CD4-positive, alpha-beta memory T cell (primary cell): ENCODE measurements around the gene HECTD3. TPM values are rescaled to one million over a fixed set of nuclear protein-coding genes. Genes with fewer than 3 reads are reported as not detected.

ENCODE experiments used
- CTCF ChIA-PET: fragments of 350-600 bp; sonication (Branson Sonifier 250); formaldehyde crosslinking; loops from one replicate; lab custom pipeline; 2021; ENCODE audit warnings: inconsistent platforms; ENCODE audit not compliant: partially characterized antibody; lab: Charles Lee
- POLR2A ChIA-PET: fragments of 350-600 bp; sonication (Branson Sonifier 250); formaldehyde crosslinking; loops from one replicate; lab custom pipeline; 2021; ENCODE audit not compliant: partially characterized antibody; lab: Charles Lee
- DNase-seq, 5 donors: peaks; one replicate each; pipeline versions ENCODE4 v3.0.0 to v3.0.0-alpha.2; 2020 to 2022; ENCODE audit warnings: mixed read lengths in 1 of 5
- H3K27ac ChIP-seq: one replicate; pipeline ENCODE4 v1.7.0; 2013; ENCODE audit warnings: low read depth, low read length
- H3K27me3 ChIP-seq: 2 replicates; pipeline ENCODE4 v1.7.0; 2013; ENCODE audit warnings: mild to moderate bottlenecking, low read length, moderate library complexity; ENCODE audit not compliant: insufficient read depth
- H3K36me3 ChIP-seq: 2 replicates; pipeline ENCODE4 v1.7.0; 2013; ENCODE audit warnings: mild to moderate bottlenecking, low read length, moderate library complexity; ENCODE audit not compliant: insufficient read depth
- H3K4me1 ChIP-seq: 2 replicates; pipeline ENCODE4 v1.7.0; 2013; ENCODE audit warnings: mild to moderate bottlenecking, low read length, moderate library complexity; ENCODE audit not compliant: insufficient read depth
- H3K4me3 ChIP-seq, 2 donors: one replicate each; pipeline ENCODE4 v1.7.0; 2013; ENCODE audit warnings: low read length in 2 of 2, mild to moderate bottlenecking in 1 of 2
- H3K9me3 ChIP-seq, 2 donors: one replicate each; pipeline ENCODE4 v1.7.0; 2013; ENCODE audit warnings: low read length in 2 of 2, control low read depth in 1 of 2; ENCODE audit not compliant: control insufficient read depth in 1 of 2
- H3K27ac Mint-ChIP-seq, 7 donors: one replicate each; pipeline ENCODE4 v1.8.0; 2020 to 2021; ENCODE audit warnings: mixed read lengths in 7 of 7, mild to moderate bottlenecking in 6 of 7, inconsistent platforms in 3 of 7, moderate library complexity in 3 of 7
- H3K27me3 Mint-ChIP-seq, 2 donors: one replicate each; pipeline ENCODE4 v1.8.0; 2020 to 2021; ENCODE audit warnings: mixed read lengths in 2 of 2
- H3K36me3 Mint-ChIP-seq, 2 donors: one replicate each; pipeline ENCODE4 v1.8.0; 2020 to 2021; ENCODE audit warnings: mixed read lengths in 2 of 2, inconsistent platforms in 1 of 2, mild to moderate bottlenecking in 1 of 2
- H3K4me1 Mint-ChIP-seq, 4 donors: one replicate each; pipeline ENCODE4 v1.8.0; 2020 to 2021; ENCODE audit warnings: mixed read lengths in 4 of 4, mild to moderate bottlenecking in 1 of 4
- H3K4me3 Mint-ChIP-seq, 8 donors: one replicate each; pipeline ENCODE4 v1.8.0; 2020 to 2021; ENCODE audit warnings: mixed read lengths in 8 of 8, mild to moderate bottlenecking in 7 of 8, moderate library complexity in 6 of 8, inconsistent platforms in 3 of 8
- H3K9me3 Mint-ChIP-seq, 8 donors: one replicate each; pipeline ENCODE4 v1.8.0; 2020 to 2021; ENCODE audit warnings: mixed read lengths in 8 of 8, mild to moderate bottlenecking in 5 of 8, inconsistent platforms in 3 of 8, moderate library complexity in 1 of 8
- intact Hi-C: fragments of 100-400 bp; cut with micrococcal nuclease; formaldehyde crosslinking; loops from one replicate; pipeline ENCODE4 v1.15.1; 2023
- polyA plus RNA-seq, 2 donors: library from polyadenylated mRNA; unstranded; fragments of 300-500 nt; fragmentation: Illumina TruSeq; gene quantifications; one replicate each; pipeline ENCODE4 v1.2.3, GENCODE V29; 2021
- total RNA-seq, 2 experiments: library from RNA; stranded (reverse); gene quantifications; one replicate each; pipeline ENCODE4 v1.2.3, GENCODE V29; 2021

HECTD3 gene
- total and polyA plus RNA-seq, 4 experiments from 2014 or later = 15.6 to 61.3 (median 44.0) TPM

DNA sequence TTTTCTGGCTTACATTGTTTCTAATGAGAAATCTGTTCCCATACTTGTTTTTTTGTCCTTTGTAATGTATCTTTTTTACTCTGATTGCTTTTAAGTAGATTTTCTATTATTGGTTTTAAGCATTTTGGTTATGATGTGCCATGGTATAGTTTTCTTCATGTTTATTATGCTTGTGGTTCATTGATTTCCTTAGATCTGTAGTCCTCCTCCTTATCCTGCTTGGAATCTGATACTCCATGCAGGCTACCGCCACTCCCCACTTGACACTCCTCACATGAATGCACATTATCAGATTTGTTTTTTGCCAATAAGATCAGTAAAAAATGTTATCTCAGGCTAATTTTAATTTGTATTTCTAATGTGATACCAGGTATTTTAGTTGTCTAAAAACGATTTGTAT is 21.7 kb upstream of the HECTD3 start:
- Histone ChIP-seq H3K4me3 (no peak overlapping the region), H3K36me3 (no peaks in the 10 kb centered on the region), H3K27me3 (no peaks in the 10 kb centered on the region), H3K9me3 (no peaks in the 10 kb centered on the region), H3K4me1 (no peaks in the 10 kb centered on the region), H3K27ac (no peak overlapping the region)
- CTCF ChIA-PET = interaction anchor here (0.9 to 1.2 kb wide), 2 partner anchors 24 to 266 kb away, joined by 3 read pairs; no protein-coding TSS in a partner anchor
- POLR2A ChIA-PET = no interaction called here
- H3K4me3 Mint-ChIP-seq = no peak overlapping the region
- peaks cover 14 to 15% of the 10 kb centered on the region in 2 donors for H3K36me3 Mint-ChIP-seq
- H3K27me3 Mint-ChIP-seq = no peaks in the 10 kb centered on the region
- intact Hi-C loops = no loop called here
- DNase-seq = no peak
- no peaks in the 10 kb centered on the region for H3K4me1 Mint-ChIP-seq
- no peaks in the 10 kb centered on the region for H3K9me3 Mint-ChIP-seq
- peak overlapping the region in 1 of 7 donors; percentile 60 for H3K27ac Mint-ChIP-seq

DNA sequence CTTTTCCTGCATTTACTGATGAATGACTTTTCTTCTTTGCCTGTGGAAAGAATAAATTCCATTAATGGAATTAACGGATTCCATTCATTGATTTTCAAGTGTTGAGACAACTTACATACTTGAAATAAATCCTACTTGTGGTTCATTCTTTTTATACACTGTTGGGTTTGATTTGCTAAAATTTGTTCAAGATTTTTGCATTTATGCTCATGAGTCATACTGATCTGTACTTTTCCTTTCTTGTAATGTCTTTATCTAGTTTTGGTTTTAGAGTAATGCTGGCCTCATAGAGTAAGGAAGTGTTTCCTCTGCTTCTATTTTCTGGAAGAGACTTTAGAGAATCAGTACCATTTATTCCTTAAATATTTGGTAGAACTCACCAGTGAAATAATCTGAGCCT is 15.3 kb upstream of the HECTD3 start:
- peaks cover 0 to 5% of the 10 kb centered on the region in 2 donors for H3K36me3 Mint-ChIP-seq
- Histone ChIP-seq H3K27ac (no peak overlapping the region), H3K9me3 (no peaks in the 10 kb centered on the region), H3K27me3 (no peaks in the 10 kb centered on the region), H3K4me1 (no peaks in the 10 kb centered on the region), H3K4me3 (no peak overlapping the region), H3K36me3 (no peaks in the 10 kb centered on the region)
- POLR2A ChIA-PET = no interaction called here
- no peaks in the 10 kb centered on the region for H3K27me3 Mint-ChIP-seq
- CTCF ChIA-PET = no interaction called here
- peak overlapping the region in 1 of 7 donors; percentile 54 for H3K27ac Mint-ChIP-seq
- no peak for DNase-seq
- H3K4me3 Mint-ChIP-seq = no peak overlapping the region
- intact Hi-C loops = no loop called here
- no peaks in the 10 kb centered on the region for H3K9me3 Mint-ChIP-seq
- peaks cover 0 to 1% (median 0%) of the 10 kb centered on the region in 4 donors for H3K4me1 Mint-ChIP-seq

DNA sequence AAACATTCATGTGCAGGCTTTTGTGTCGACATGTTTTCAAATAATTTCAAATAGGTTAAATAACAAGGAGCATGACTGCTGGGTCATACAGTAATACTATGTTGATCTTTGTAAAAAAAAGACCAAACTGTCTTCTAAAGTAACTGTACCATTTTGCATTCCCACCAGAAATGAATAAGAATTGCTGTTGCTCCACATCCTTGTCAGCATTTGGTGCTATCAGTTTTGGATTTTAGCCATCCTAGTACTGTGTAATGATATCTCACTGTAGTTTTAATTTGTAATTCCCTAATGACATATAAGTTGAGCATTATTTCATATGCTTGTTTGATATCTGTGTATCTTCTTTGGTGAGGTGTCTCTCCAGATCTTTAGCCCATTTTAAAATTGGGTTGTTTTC is 12.5 kb upstream of the HECTD3 start:
- H3K4me3 ChIP-seq = no peak overlapping the region
- no peak overlapping the region for H3K27ac ChIP-seq
- POLR2A ChIA-PET = no interaction called here
- CTCF ChIA-PET = no interaction called here
- Mint-ChIP-seq H3K9me3 (no peaks in the 10 kb centered on the region), H3K4me3 (no peak overlapping the region), H3K4me1 (peaks cover 0 to 2% (median 1%) of the 10 kb centered on the region in 4 donors), H3K27me3 (no peaks in the 10 kb centered on the region), H3K36me3 (no peaks in the 10 kb centered on the region), H3K27ac (no peak overlapping the region)
- DNase-seq = no peak
- no peaks in the 10 kb centered on the region for H3K27me3 ChIP-seq
- no peaks in the 10 kb centered on the region for H3K9me3 ChIP-seq
- H3K36me3 ChIP-seq = no peaks in the 10 kb centered on the region
- intact Hi-C loops = no loop called here
- no peaks in the 10 kb centered on the region for H3K4me1 ChIP-seq

DNA sequence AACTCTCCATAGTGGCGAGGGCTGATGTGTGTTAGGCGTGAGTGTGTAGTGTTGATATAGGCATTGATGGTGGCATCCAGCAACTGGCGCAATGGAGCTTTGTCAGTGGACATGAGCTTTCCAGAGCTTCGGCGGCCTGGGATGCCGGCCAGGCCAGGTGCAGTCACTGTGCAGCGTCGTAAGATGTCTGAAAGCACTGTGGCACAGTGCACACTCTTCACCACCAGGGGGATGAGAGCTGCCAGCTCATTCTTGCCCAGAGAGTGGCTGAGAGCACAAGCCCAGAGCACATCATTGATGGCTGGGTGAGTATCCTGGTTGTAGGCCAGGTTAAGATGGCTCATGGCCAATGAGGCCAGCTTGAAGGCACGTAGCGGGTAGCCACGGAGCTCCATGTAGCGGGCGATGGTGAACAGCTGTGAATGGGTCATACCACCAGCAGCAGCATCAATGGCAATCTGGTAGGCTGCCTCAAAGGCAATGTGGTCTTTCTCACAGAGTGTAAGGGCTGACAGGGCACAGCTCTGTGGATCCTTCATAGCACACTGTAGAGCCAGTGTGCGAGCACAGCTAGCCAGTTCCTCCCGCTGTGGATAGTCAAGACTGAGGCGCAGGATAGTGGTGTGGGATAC is 7.6 kb upstream of the HECTD3 start:
- Mint-ChIP-seq H3K36me3 (peaks cover 6 to 7% of the 10 kb centered on the region in 2 donors), H3K27me3 (no peaks in the 10 kb centered on the region), H3K27ac (peak overlapping the region; percentile 4 to 80 (median 70)), H3K4me3 (no peak overlapping the region), H3K9me3 (no peaks in the 10 kb centered on the region), H3K4me1 (peaks cover 9 to 18% (median 10%) of the 10 kb centered on the region in 4 donors)
- Histone ChIP-seq H3K27ac (no peak overlapping the region), H3K9me3 (no peaks in the 10 kb centered on the region), H3K4me3 (no peak overlapping the region), H3K36me3 (no peaks in the 10 kb centered on the region), H3K4me1 (no peaks in the 10 kb centered on the region), H3K27me3 (no peaks in the 10 kb centered on the region)
- CTCF ChIA-PET = interaction anchor here (0.5 to 13.1 kb wide), 27 partner anchors 9 to 552 kb away, joined by 3 to 388 read pairs (median 4); partner anchors contain the start of genes CCDC163, MMACHC, MUTYH and PLK3
- DNase-seq = peak; percentile 49 to 66 (median 56)
- POLR2A ChIA-PET = interaction anchor here (0.6 to 1.8 kb wide), 7 partner anchors 212 to 474 kb away, joined by 3 to 13 read pairs (median 3); partner anchors contain the start of genes PLK3 and RPS8
- intact Hi-C loops = loop anchor here (1.0 kb wide), 2 partner anchors 212 to 282 kb away; no protein-coding TSS in a partner anchor

DNA sequence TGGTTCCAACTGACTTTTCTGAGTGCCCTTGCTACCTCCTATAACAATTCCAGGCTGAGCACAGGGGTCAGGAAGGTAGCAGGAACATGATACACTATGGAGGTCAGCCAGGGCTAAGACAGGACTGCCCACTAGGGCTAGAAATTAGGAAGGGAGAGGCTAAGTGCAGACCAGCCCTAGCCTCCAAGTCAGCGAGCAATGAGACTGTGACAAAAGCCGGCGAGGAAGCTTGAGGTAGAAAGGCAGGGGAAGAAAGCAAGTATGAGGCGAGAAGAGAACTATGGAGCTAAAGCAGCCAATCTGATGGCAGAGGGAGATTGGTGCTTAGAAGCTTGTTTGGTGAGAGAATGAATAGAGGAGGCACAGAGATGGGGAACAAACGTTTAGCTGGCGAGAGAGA is 5.6 kb upstream of the HECTD3 start:
- H3K27me3 Mint-ChIP-seq = no peaks in the 10 kb centered on the region
- intact Hi-C loops = no loop called here
- Histone ChIP-seq H3K4me3 (no peak overlapping the region), H3K36me3 (no peaks in the 10 kb centered on the region), H3K4me1 (peaks cover 16% of the 10 kb centered on the region), H3K27me3 (no peaks in the 10 kb centered on the region), H3K9me3 (no peaks in the 10 kb centered on the region), H3K27ac (no peak overlapping the region)
- H3K36me3 Mint-ChIP-seq = peaks cover 6 to 10% of the 10 kb centered on the region in 2 donors
- no peak for DNase-seq
- ChIA-PET POLR2A (interaction anchor here (8.4 kb wide), 1 partner anchor 284 kb away, joined by 158 read pairs; no protein-coding TSS in a partner anchor), CTCF (interaction anchor here (1.4 to 13.1 kb wide), 6 partner anchors 9 to 475 kb away, joined by 3 to 388 read pairs (median 4); partner anchors contain the start of gene TESK2)
- H3K27ac Mint-ChIP-seq = peak overlapping the region in 1 of 7 donors; percentile 85
- no peaks in the 10 kb centered on the region for H3K9me3 Mint-ChIP-seq
- no peak overlapping the region for H3K4me3 Mint-ChIP-seq
- peaks cover 17 to 35% (median 24%) of the 10 kb centered on the region in 4 donors for H3K4me1 Mint-ChIP-seq

DNA sequence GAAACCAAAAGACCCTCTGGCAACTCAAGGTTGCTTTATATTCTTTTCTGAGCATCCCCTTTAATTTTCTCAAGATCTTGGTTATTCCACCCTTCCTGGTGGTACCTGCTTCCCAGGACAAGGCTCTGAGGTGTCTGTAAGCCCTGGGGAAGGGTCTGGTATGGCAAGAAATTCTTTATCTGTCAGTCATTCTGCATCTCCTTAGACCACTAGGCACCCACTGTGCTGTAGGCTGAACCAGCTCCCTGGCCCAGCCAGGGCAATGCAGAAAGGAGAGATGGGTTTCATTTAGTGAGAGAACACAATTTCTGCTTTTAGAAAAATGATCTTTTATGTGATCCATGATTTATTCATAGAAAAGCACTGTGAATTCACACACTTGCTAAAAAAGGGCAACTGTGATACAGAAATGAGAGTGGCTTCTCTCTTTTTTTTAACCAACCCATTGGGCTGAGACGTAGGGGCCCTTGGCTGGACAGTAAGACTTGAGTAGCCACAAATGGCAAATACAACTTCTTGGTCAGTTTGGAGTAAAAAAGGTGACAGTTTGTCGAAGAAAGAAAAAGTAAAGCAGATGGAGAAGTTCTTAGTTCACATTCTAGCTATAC is 5.1 kb upstream of the HECTD3 start:
- DNase-seq = no peak
- Histone ChIP-seq H3K36me3 (no peaks in the 10 kb centered on the region), H3K27me3 (no peaks in the 10 kb centered on the region), H3K27ac (no peak overlapping the region), H3K4me1 (peaks cover 22% of the 10 kb centered on the region), H3K4me3 (no peak overlapping the region), H3K9me3 (no peaks in the 10 kb centered on the region)
- Mint-ChIP-seq H3K27me3 (no peaks in the 10 kb centered on the region), H3K9me3 (no peaks in the 10 kb centered on the region), H3K4me1 (peaks cover 22 to 41% (median 29%) of the 10 kb centered on the region in 4 donors), H3K36me3 (peaks cover 6 to 14% of the 10 kb centered on the region in 2 donors), H3K4me3 (no peak overlapping the region), H3K27ac (peak overlapping the region in 1 of 7 donors; percentile 19)
- CTCF ChIA-PET = interaction anchor here (1.0 to 13.1 kb wide), 7 partner anchors 8 to 476 kb away, joined by 3 to 388 read pairs (median 4); partner anchors contain the start of gene TESK2
- POLR2A ChIA-PET = interaction anchor here (0.8 to 8.4 kb wide), 3 partner anchors 216 to 342 kb away, joined by 3 to 158 read pairs (median 11); partner anchors contain the start of genes PLK3 and TMEM53
- intact Hi-C loops = no loop called here

DNA sequence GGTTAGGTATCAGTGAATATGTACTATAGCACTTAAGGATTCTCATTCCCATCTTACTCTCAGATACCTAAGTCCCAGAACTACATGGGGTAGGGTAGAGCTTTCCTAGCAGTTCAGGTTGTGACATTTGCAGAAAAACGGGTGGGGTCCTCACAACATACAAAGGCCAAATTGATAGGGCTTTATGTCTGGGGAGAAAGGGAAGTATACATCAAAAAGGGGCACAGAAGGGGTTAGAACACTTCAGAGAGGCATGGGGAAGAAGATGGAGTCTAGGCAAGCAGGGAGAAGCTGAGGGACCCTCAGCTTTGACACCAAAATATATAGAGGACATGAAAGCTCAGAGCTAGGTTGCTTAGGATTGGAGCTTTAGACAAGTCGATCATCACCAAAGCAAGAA is 4.6 kb upstream of the HECTD3 start:
- Histone ChIP-seq H3K9me3 (no peaks in the 10 kb centered on the region), H3K27ac (no peak overlapping the region), H3K36me3 (no peaks in the 10 kb centered on the region), H3K27me3 (no peaks in the 10 kb centered on the region), H3K4me3 (no peak overlapping the region), H3K4me1 (peaks cover 23% of the 10 kb centered on the region)
- Mint-ChIP-seq H3K4me3 (no peak overlapping the region), H3K36me3 (peaks cover 6 to 15% of the 10 kb centered on the region in 2 donors), H3K4me1 (peaks cover 23 to 42% (median 30%) of the 10 kb centered on the region in 4 donors), H3K27me3 (no peaks in the 10 kb centered on the region), H3K27ac (peak overlapping the region in 1 of 7 donors; percentile 7), H3K9me3 (no peaks in the 10 kb centered on the region)
- intact Hi-C loops = no loop called here
- no peak for DNase-seq
- ChIA-PET CTCF (interaction anchor here (1.0 to 13.1 kb wide), 6 partner anchors 21 to 476 kb away, joined by 3 to 388 read pairs (median 5); partner anchors contain the start of gene TESK2), POLR2A (interaction anchor here (0.8 to 8.4 kb wide), 4 partner anchors 28 to 342 kb away, joined by 3 to 158 read pairs (median 46); partner anchors contain the start of genes EIF2B3, PLK3 and TMEM53)
